ENCODE data around the gene PSEN1. TPM values are rescaled to one million over a fixed set of nuclear protein-coding genes. Genes with fewer than 3 reads are reported as not detected.

Gene PSEN1
- total RNA-seq, 2 donors from 2014 or later, result 20.5 to 22.3 TPM

- no peaks in the 10 kb centered on the region for H3K36me3 ChIP-seq
- DNase-seq (ENCODE audit: low spot score), result no peak
- no peak for TF ChIP-seq CTCF (IDR thresholded peaks at IDR 0.05)
- peaks cover 0 to 45% of the 10 kb centered on the region in 2 donors for H3K4me1 ChIP-seq
- H3K27ac ChIP-seq, result no peak overlapping the region
- H3K4me3 ChIP-seq, result no peak overlapping the region
- peaks cover 0 to 8% of the 10 kb centered on the region in 2 donors for H3K27me3 ChIP-seq
- no peaks in the 10 kb centered on the region for H3K9me3 ChIP-seq
Measured at GRCh38 chr14:73234029-73234428, 97.7 kb downstream of the PSEN1 start.

GRCh38 chr14:73234586-73235394 lies 98.5 kb downstream of the PSEN1 start:
- H3K36me3 ChIP-seq, result no peaks in the 10 kb centered on the region

GRCh38 chr14:73235531-73236155 lies 99.3 kb downstream of the PSEN1 start:
- peaks cover 0 to 56% of the 10 kb centered on the region in 2 donors for H3K4me1 ChIP-seq
- no peaks in the 10 kb centered on the region for H3K9me3 ChIP-seq
- DNase-seq (ENCODE audit: low spot score), result no peak
- no peaks in the 10 kb centered on the region for H3K36me3 ChIP-seq
- no peak overlapping the region for H3K4me3 ChIP-seq
- no peak for TF ChIP-seq CTCF (IDR thresholded peaks at IDR 0.05)
- H3K27me3 ChIP-seq, result peaks cover 0 to 8% of the 10 kb centered on the region in 2 donors
- H3K27ac ChIP-seq, result no peak overlapping the region

More at GRCh38 chr14:73234586-73235394, 98.5 kb downstream of the PSEN1 start:
- Histone ChIP-seq H3K27ac (no peak overlapping the region), H3K4me1 (peaks cover 0 to 51% of the 10 kb centered on the region in 2 donors), H3K27me3 (peaks cover 0 to 8% of the 10 kb centered on the region in 2 donors), H3K4me3 (no peak overlapping the region), H3K9me3 (no peaks in the 10 kb centered on the region)
- DNase-seq (ENCODE audit: low spot score), result no peak
- TF ChIP-seq CTCF (IDR thresholded peaks at IDR 0.05), result no peak

GRCh38 chr14:73236157-73236556 lies 99.8 kb downstream of the PSEN1 start:
- peaks cover 0 to 8% of the 10 kb centered on the region in 2 donors for H3K27me3 ChIP-seq
- H3K4me3 ChIP-seq, result no peak overlapping the region
- no peak for TF ChIP-seq CTCF (IDR thresholded peaks at IDR 0.05)
- peaks cover 0 to 58% of the 10 kb centered on the region in 2 donors for H3K4me1 ChIP-seq
- DNase-seq (ENCODE audit: low spot score), result no peak
- H3K9me3 ChIP-seq, result no peaks in the 10 kb centered on the region
- H3K27ac ChIP-seq, result no peak overlapping the region
- H3K36me3 ChIP-seq, result no peaks in the 10 kb centered on the region

- no peak overlapping the region for H3K27ac ChIP-seq
- no peak for DNase-seq (ENCODE audit: low spot score)
- H3K9me3 ChIP-seq, result no peaks in the 10 kb centered on the region
- H3K27me3 ChIP-seq, result peaks cover 0 to 8% of the 10 kb centered on the region in 2 donors
- no peak for TF ChIP-seq CTCF (IDR thresholded peaks at IDR 0.05)
- H3K4me3 ChIP-seq, result no peak overlapping the region
- H3K4me1 ChIP-seq, result peaks cover 0 to 60% of the 10 kb centered on the region in 2 donors
- no peaks in the 10 kb centered on the region for H3K36me3 ChIP-seq
Measured at GRCh38 chr14:73236752-73237218, 100.5 kb downstream of the PSEN1 start.

All from right atrium auricular region (tissue), 2 donors.